ENCODE results near the gene BABAM1.

The BABAM1 gene

DNA sequence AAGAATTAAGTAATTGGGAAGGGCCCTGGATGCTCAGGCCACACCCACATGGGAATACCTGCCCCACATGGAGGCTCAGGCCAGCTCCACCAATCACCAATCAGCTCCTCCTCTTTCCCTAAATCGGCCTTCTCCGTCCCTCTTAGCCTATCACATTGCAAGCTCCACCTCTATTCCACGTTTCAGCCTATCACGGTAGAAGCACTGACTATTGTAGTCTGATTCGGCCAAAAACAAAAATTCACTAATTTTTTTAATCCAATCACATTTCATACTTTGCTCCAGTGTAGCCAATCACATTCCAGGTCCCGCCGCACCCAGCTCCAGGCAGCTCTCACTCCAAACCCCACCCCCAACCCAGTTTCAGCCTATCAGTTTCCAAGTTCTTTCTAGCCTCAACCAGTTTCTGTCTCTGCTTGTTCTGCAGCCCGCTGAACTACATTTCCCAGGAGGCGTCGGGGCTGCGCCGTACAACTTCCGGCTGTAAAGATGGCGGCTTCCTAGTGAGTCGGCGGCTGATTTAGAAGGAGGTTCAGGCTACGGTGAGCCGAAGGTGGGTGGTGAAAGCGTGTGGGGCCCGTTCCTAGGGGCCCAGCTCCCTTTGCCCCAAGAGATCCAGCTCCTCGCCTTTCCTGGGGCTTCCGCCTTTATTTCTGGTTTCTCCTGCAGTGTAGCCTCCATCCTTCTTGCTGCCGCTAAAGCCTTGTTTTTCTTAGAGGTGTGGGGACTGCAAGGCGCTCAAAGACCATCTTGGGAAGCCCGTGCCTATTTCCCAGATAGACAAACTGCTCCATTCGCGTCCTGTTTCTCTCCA is at the start of gene BABAM1:
Gene BABAM1 (plus strand): TSS at position 469 of the 814 bp plus-strand sequence. CDS start 1,364 bp downstream, outside the sequence.
- peak; percentile 98 to 99 for DNase-seq

- DNase-seq = no peak
These were observed 48.0 kb upstream of the BABAM1 start for GRCh38 chr19:17219286-17219685.

DNA sequence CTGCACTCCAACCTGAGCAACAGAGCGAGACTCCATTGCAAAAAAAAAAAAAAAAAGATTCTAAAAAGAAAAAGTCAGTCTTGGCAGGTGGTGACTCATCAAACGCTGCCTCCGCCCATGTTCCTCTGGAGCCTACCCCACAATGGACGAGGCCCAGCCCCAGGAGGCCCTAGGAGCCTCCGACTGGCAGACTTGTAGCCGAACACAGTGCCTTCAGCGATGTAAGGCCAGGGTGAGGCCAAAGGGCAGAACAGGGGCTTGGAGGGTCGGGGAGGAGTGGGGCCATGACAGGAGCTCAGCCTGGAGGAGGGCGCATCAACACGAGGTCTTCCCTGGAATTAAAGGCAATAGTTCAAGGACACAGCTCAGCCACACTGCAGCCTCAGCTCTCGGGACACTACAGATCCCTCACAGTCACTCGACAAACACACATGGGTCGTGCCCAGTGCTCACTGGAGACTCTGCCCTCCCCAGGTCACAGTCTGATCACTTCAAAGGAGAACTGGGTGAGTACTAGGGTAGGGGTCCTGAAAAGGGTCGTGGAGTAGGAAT is 47.0 kb upstream of the BABAM1 start:
- no peak for DNase-seq

DNA sequence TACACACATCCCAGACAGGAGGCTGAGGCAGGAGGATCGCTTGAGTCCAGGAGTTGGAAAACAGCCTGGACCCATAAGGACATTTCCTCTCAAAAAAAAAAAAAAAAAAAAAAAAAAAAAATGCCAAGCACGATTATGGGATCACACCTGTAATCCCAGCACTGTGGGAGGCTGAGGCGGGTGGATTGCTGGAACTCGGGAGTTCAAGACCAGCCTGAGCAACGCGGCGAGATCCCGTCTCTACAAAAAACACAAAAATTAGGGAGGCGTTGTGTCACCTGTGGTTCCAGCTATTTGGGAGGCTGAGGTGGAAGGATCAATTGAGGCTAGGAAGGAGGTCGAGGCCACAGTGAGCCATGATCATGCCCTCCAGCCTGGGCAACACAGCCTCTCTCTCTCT is 42.2 kb upstream of the BABAM1 start:
- no peak for DNase-seq

DNA sequence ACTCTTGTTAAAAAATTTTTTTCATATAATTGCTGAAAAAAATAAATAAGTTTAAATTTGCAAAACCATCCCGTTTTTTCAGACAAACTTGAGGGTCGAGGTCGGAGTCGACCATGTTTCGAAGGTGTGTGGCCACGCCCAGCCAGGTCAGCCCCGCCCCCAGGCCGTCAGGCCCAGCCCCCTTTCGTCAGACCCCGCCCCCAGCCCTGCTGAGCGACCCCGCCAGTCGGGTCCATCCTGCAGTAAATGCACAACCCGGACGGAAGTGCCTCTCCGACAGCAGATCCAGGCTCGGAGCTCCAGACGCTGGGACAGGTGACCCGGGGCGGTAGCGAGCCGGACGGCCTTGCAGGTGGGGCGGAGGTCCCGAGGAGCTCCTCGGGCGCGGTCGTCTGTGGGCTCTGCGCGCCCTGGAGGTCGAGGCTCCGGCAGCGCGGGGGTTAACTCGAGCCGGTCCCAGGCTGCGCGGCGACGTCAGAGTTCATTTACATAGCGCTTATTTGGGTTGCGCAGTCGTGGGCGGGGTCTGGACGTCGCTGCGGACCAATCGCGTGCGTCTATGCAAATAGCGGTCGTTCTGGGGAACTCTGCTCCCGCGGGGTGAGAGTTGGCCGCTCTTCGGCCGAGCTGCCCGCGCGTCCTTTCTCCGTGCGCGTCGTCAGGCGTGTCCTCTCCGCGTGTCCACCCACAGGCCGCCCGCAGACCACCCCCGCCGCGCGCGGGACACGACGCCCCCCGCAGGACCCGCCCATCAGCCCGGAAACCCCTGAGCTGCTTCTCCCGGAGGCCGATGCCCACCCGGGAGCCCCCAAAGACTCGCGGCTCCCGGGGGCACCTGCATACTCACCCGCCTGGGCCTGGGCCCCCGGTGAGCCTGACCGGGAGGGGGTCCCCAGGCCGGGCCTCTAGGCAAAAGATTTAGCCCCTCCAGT is 41.0 kb upstream of the BABAM1 start, which contains the start of gene OCEL1:
Gene OCEL1 (plus strand): TSS at position 225 of the 932 bp plus-strand sequence. CDS start 22 bp downstream, at position 247.
- peak; percentile 92 to 97 for DNase-seq

GRCh38 chr19:17227798-17228367 is 39.4 kb upstream of the BABAM1 start:
- no peak for DNase-seq

- DNase-seq = no peak
These were observed 37.4 kb upstream of the BABAM1 start for GRCh38 chr19:17229890-17230289.

DNA sequence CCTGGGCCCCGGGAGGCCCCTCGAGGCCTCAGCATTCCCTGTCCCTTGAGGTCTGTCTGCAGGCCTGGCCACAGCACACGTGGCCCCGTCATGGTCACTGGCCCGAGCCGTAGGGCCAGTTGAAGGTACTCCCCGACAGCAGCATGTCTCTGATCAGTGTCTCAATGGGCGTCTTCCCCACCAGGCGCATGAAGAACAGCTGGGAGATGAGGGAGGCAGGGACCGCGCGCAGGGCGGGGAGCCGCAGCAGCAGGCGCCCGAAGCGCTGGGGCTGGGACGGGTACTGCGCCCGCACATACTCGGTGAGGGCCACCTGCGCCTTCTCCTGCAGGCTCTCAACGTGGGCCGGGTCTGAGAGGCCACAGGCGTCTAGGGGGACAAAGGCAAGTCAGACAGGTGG is 35.0 kb upstream of the BABAM1 start:
- no peak for DNase-seq

GRCh38 chr19:17234911-17235299 is 32.3 kb upstream of the BABAM1 start:
- peak in 1 of 2 experiments; percentile 60 for DNase-seq

DNA sequence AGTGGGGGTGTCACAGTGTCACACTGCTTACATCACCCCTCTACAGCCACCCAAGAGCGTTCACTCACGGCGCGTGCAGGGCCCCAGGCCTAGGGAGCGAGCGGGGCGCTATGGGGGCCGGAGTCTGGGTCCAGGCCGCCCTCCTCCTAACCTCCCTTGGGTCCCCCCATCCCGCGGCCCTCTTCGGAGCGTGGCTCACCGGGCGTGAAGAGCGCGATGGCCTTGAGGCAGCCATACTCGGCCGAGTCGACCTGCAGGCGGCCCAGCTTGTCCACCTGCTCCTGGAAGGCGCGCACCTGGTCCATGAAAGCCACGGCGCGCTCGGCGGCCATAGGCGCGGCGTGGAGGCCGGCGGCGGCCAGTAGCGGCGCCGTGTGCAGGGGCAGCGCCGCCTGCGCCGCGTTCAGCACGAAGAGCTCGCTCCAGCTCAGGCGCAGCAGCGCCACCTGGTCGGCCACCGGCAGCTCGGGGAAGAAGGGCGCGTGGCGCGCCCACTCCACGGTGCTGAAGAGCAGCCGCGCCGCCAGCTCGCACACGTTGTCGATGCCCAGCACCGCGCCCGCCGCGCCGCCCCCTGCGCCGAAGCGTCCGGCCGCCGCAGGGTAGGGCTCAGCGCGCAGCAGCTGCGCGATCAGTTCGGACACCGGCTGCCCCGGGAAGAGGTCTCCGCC is 31.8 kb upstream of the BABAM1 start:
- DNase-seq = peak in 1 of 2 experiments; percentile 63

DNA sequence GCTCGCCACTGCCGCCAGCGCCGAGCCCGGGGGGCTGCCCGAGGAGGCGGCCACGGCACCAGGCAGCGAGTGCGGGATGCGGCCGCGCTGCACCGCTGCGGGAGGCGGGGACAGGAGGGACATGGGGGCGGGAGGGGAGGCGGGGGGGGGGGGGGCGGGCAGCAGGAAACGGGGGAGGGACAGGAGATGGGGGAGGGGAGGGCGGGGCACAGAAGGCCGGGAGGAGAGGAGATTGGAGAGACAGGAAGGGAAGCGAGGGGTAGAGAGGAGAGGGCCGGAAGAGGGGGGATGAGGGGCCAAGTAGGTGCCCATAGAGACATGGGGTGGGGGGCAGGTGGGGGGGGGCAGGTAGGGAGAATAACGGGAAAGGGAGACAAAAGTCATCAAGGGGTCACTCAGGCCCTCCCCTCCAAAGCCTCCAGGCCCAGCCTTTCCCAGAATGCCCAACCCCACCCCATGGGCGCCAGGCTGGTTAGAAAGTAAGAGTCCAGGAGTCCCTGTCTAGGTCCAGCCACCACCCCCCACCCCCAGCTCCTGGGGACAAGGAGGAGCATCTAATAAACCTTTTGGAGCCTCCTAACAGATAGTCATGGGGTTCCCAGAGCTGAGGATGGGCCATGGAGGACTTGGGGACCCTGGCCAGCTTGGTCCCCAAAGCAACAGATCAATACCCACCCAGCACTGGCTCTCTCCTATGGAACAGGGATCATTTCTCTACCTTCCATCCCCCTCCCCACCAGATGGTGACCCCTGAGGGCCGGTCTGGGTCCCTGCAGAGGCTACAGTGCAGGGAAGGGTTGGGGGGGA is 31.1 kb upstream of the BABAM1 start:
- peak in 1 of 2 experiments; percentile 60 for DNase-seq

DNA sequence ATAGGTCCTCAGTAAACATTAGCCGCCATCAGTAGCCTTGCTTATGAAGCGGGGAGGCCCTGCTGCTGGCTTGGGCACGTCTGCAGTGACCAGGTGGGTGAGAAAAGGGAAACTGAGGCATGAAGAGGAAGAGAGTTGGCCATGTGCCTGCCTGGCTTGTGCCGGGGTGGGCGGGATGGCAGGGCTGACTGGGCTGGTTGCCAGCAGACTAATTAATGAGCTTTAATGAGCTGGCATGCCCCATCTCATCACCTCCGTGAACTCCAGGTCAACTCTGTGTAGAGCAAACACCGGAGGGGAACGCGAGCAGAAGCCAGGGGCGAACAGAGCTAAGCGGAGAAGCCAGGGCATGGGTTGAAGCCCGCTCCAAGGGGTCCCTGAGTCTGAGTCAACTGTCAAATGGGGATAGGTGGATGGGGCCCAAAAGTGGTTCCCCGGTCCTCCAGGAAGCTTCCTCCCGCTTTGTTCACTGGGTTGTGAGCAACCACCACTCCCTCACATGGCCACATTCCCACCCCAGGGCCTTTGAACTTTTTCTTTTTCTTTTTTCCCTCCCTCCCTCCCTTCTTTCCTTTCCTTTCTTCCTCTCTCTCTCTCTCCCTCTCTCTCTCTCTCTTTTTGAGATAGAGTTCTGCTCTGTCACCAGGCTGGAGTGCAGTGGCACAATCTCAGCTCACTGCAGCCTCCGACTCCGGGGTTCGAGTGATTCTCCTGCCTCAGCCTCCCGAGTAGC is 30.3 kb upstream of the BABAM1 start:
- no peak for DNase-seq

GRCh38 chr19:17237747-17238706 is 29.2 kb upstream of the BABAM1 start:
- no peak for DNase-seq

DNA sequence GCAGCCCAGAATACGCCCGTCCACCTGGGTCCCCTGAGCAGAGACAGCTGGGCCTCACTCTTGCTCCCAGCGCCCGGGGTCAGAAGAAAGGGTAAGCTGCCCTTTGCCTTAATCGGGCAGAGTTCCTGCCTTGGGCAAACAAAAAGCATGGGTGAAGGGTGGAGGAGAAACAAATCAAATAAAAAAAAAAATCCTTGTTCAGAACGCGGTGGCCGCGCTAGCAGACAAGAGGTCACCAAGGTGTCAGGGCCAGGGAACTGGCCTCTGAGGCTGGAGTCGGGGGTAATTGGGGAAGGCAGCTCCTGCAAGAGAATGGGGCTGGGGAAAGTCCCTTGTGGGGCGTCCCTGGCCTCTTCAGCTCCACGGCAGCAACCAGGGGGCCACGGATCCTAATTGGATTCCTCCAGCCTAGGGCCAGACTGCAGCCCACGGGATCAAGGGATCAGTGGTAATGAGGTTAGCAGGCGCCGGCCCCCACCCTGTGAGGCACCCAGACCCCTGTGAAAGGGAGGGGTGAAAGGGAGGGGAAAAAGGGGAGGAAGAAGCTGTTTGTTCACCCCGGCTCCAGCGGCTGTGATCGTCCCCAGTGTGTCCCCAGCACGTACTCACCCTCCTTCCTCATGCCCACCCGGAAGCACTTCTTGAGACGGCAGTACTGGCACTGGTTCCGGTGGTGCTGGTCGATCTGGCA is 27.0 kb upstream of the BABAM1 start:
- no peak for DNase-seq

DNA sequence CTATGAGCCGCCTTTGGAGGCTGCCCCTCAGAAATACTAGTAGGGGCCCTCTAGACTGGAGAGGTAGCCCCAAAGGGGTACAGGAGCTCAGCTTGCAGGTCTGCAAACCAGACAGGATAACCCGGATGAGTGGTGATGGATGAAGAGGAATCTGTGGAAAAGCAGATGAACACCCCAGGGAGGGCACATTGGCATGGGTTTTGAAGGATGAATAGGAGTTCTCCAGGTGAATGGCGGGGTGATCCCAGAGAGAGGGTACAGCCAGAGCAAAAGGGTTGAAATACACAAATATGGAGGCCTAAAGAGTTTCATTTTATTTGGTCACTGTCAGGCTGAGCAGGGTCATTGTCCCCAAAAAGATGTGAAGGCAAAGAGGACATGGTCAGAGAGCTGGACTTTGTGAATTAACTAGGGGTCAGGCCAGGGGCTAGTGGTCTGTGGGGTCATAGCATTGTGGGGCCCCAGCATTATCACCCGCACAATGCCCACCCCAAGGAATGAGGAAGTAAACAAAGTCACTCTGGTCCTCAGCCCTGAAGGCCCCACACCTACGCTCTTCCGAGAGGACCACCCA is 26.3 kb upstream of the BABAM1 start:
- DNase-seq = no peak

- no peak for DNase-seq
These were observed 24.6 kb upstream of the BABAM1 start for GRCh38 chr19:17242431-17243208.

DNA sequence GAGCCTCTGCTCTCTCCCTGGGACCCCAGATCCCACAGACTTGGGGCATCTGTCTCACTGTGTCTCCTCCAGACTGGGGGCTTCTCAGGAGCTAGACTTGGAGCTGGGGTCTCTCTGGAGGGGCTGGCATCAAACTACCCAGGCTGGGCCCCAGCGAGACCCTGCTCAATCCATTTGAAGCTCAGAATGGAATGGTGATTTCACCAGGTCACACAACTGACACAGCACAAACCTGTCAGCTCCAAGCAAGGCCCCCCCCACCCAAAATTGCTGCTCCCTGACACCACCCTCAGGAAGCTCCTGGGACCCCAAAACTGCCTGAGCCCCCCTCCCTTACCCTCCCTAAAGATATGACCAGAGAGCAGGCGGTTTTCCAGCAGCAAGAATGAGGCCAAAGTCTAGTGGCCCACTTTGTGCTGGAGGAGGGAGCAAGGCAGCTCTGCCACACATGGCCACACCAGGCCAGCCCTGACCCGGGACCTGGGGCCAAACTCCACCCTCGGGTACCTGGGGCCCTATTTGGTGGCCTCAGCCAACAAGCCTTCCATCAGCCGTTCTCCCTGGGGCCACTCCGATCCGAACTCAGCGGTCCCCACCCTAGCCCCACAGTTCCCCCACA is 23.9 kb upstream of the BABAM1 start:
- DNase-seq = no peak

Measured in NCI-H526 (cell line).